ENCODE measurements around the gene NRG3.

The NRG3 gene

DNA sequence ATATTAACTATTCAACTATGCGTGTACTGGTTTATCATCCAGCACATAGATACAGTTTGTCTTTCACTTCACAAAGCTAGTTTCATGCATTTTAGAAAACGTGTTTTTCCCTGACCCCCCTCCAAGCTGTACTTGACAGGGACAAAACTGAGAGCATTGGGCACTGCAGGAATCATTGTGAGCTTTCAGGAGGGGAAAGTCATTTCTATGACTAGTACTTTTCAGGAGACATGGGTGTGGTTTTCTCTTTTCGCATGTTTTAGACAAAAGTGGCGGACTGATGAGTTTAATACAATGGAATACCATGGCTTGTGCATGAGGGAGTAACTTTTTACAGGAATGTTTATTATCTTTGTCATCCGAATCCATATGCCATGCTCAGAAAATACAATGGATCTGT lies 42.7 kb downstream of the NRG3 start:
- no peak overlapping the region for H3K4me3 ChIP-seq (ENCODE audit: low read depth in 1 of 2, low read length in 2 of 2)
- no peaks in the 10 kb centered on the region for H3K36me3 ChIP-seq (ENCODE audit: insufficient read depth, low read length)
- H3K27me3 ChIP-seq (ENCODE audit: control insufficient read depth in 1 of 2, insufficient read depth in 2 of 2, low read length in 2 of 2): no peaks in the 10 kb centered on the region
- no peak overlapping the region for H3K27ac ChIP-seq (ENCODE audit: low read depth, low read length)
- H3K4me1 ChIP-seq (ENCODE audit: insufficient read depth, low read length): no peaks in the 10 kb centered on the region
- no peak overlapping the region for H3K9ac ChIP-seq (ENCODE audit: low read length)
- no peaks in the 10 kb centered on the region for H3K9me3 ChIP-seq (ENCODE audit: low read length)

DNA sequence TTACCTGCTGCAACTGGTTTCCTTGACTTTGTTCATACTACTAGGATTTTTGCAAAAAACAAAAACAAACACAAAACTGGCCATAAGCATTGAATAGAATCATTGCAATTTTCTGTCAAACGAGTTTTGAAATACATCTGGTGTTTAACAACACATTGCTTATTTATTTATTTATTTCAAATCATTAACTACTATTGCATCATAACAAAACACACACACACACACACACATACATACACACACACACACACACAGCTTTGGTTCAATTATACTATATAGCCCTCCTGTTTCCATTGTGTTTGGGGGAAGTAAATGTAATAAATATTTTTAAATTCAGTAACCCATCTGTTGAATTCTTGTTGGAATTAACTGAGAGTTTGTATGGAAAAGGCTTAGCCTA lies 43.8 kb downstream of the NRG3 start:
- Histone ChIP-seq H3K27ac (ENCODE audit: low read depth, low read length) (no peak overlapping the region), H3K9me3 (ENCODE audit: low read length) (no peaks in the 10 kb centered on the region), H3K36me3 (ENCODE audit: insufficient read depth, low read length) (no peaks in the 10 kb centered on the region), H3K9ac (ENCODE audit: low read length) (no peak overlapping the region), H3K4me1 (ENCODE audit: insufficient read depth, low read length) (no peaks in the 10 kb centered on the region), H3K4me3 (ENCODE audit: low read depth in 1 of 2, low read length in 2 of 2) (no peak overlapping the region), H3K27me3 (ENCODE audit: control insufficient read depth in 1 of 2, insufficient read depth in 2 of 2, low read length in 2 of 2) (no peaks in the 10 kb centered on the region)

DNA sequence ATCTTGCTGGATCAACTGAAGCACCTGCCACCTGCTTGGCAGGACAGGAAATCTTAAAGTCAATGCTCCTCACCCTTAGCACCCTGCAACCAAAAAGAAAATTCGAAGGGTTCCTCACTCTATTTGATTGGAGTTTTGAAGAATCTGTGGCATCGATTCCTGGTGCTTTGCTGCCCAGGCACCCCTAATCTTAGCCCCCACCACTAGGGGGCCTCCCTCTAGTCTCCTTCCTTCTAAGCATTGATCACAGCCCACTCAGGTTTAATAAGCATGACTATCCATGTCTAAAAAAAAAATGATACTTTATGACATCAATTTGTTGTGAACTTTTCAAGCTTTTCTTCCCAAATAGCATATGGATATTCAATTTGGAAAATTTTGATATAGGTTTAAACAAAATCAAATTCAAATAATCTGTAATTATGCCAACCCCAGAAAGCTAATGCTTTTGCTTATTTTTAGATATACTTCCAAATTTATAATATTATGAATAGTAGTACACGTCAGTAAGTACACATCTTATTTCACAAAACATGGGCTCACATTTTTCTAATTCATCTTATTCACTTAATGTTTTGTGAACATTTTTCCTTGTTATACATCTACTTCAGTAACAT lies 45.3 kb downstream of the NRG3 start:
- Histone ChIP-seq H3K36me3 (ENCODE audit: insufficient read depth, low read length) (no peaks in the 10 kb centered on the region), H3K4me3 (ENCODE audit: low read depth in 1 of 2, low read length in 2 of 2) (no peak overlapping the region), H3K9me3 (ENCODE audit: low read length) (no peaks in the 10 kb centered on the region), H3K27me3 (ENCODE audit: control insufficient read depth in 1 of 2, insufficient read depth in 2 of 2, low read length in 2 of 2) (no peaks in the 10 kb centered on the region), H3K4me1 (ENCODE audit: insufficient read depth, low read length) (no peaks in the 10 kb centered on the region), H3K27ac (ENCODE audit: low read depth, low read length) (no peak overlapping the region), H3K9ac (ENCODE audit: low read length) (no peak overlapping the region)

DNA sequence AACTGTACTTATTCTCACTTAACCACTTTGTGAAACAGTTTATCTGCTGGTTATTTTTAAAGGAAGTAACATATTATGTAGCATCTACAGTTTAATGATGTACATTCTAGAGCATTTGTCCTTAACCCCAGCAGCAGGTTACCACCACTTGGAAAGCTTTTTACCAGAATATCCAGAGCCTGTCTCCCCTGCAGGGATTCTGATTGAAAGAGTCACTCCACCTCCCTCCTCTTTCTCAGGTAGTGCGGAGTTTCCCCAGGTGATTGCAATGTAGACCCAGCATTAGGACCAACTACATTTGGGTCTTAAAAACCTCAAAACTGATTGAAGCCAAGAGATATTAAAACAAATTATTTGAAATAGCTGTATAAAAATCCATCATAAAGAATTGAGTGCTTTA lies 53.1 kb downstream of the NRG3 start:
- no peak overlapping the region for H3K27ac ChIP-seq (ENCODE audit: low read depth, low read length)
- H3K27me3 ChIP-seq (ENCODE audit: control insufficient read depth in 1 of 2, insufficient read depth in 2 of 2, low read length in 2 of 2): no peaks in the 10 kb centered on the region
- H3K4me1 ChIP-seq (ENCODE audit: insufficient read depth, low read length): no peaks in the 10 kb centered on the region
- H3K36me3 ChIP-seq (ENCODE audit: insufficient read depth, low read length): no peaks in the 10 kb centered on the region
- H3K9ac ChIP-seq (ENCODE audit: low read length): no peak overlapping the region
- H3K4me3 ChIP-seq (ENCODE audit: low read depth in 1 of 2, low read length in 2 of 2): no peak overlapping the region
- no peaks in the 10 kb centered on the region for H3K9me3 ChIP-seq (ENCODE audit: low read length)

DNA sequence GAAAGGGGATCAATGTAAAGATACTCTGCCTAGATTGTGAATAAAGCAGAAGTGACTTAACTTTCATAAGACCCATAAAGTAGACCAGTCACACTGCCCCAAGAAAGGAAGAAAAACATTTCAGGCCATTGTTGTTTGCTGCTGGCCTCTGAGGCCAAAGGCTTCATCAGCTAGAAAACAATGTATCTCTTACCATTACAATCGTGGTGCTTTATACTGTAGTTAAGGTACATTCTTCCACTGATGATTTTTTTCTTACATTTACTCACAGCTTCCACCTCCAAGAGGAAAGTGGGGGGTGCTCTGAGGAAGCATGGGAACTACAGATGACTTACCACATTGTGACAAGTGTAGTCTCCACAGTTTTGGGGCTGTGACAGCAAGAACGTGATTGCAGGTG lies 68.6 kb downstream of the NRG3 start:
- Histone ChIP-seq H3K4me3 (ENCODE audit: low read depth in 1 of 2, low read length in 2 of 2) (no peak overlapping the region), H3K9ac (ENCODE audit: low read length) (no peak overlapping the region), H3K27me3 (ENCODE audit: control insufficient read depth in 1 of 2, insufficient read depth in 2 of 2, low read length in 2 of 2) (no peaks in the 10 kb centered on the region), H3K4me1 (ENCODE audit: insufficient read depth, low read length) (no peaks in the 10 kb centered on the region), H3K27ac (ENCODE audit: low read depth, low read length) (no peak overlapping the region), H3K36me3 (ENCODE audit: insufficient read depth, low read length) (no peaks in the 10 kb centered on the region), H3K9me3 (ENCODE audit: low read length) (no peaks in the 10 kb centered on the region)

DNA sequence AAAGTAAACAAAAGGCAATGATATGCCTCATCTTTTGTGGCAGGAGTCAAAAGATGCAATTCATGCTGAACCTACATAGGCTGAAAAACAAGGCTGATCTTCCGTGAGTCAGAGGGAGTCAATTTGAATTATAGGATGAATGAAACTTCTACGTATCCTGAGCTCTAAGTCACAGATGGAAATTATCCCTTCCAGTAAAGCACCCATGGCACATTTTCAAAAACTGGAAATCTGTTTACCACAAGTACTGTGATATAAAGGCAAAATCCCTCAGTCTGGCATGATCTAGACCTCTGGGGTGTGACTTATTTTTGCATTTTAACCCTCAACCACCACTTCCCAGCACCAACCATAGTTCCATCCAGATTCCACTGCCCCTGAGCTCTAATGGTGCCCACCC lies 69.6 kb downstream of the NRG3 start:
- no peak overlapping the region for H3K27ac ChIP-seq (ENCODE audit: low read depth, low read length)
- H3K4me3 ChIP-seq (ENCODE audit: low read depth in 1 of 2, low read length in 2 of 2): no peak overlapping the region
- no peak overlapping the region for H3K9ac ChIP-seq (ENCODE audit: low read length)
- no peaks in the 10 kb centered on the region for H3K36me3 ChIP-seq (ENCODE audit: insufficient read depth, low read length)
- no peaks in the 10 kb centered on the region for H3K9me3 ChIP-seq (ENCODE audit: low read length)
- no peaks in the 10 kb centered on the region for H3K4me1 ChIP-seq (ENCODE audit: insufficient read depth, low read length)
- no peaks in the 10 kb centered on the region for H3K27me3 ChIP-seq (ENCODE audit: control insufficient read depth in 1 of 2, insufficient read depth in 2 of 2, low read length in 2 of 2)

DNA sequence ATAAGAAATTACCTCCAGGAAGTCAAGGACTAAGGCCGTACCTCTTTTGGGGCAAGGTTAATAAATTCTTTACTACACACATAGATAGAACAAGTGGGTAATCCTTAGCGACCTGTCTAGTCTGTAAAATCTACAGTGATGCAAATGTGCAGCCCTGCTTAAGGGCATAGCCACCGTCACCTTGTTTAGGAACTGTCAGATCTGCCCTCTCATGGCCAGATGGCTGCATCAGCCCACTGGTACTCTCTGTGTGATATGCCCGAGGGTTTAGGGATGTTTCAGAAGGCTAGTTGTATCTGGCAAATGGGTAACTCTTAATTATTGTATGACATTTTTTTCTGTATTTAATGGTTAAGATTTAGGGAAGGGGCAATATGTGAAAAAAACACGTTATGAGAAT lies 74.3 kb downstream of the NRG3 start:
- no peaks in the 10 kb centered on the region for H3K27me3 ChIP-seq (ENCODE audit: control insufficient read depth in 1 of 2, insufficient read depth in 2 of 2, low read length in 2 of 2)
- H3K9me3 ChIP-seq (ENCODE audit: low read length): no peaks in the 10 kb centered on the region
- H3K9ac ChIP-seq (ENCODE audit: low read length): no peak overlapping the region
- no peak overlapping the region for H3K4me3 ChIP-seq (ENCODE audit: low read depth in 1 of 2, low read length in 2 of 2)
- H3K4me1 ChIP-seq (ENCODE audit: insufficient read depth, low read length): no peaks in the 10 kb centered on the region
- no peak overlapping the region for H3K27ac ChIP-seq (ENCODE audit: low read depth, low read length)
- no peaks in the 10 kb centered on the region for H3K36me3 ChIP-seq (ENCODE audit: insufficient read depth, low read length)

DNA sequence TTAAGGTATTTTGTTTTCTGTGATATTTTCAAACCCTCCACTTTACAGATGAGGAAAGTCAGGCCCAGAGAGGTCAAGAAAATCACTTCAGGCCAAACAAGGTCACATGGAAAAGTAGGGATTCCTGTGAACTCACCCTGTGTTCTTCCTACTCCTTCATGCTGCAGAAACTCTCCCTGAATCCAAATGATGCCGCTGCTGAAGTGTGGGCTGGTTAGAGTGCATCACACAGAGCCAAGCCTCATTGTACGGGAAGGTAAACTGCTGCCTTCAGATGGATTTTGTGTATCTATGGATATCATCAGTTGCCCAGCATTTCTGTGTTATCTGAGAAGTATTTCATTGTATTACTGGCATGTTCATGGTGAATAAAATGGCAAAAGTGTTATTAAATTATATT lies 75.4 kb downstream of the NRG3 start:
- Histone ChIP-seq H3K9me3 (ENCODE audit: low read length) (no peaks in the 10 kb centered on the region), H3K9ac (ENCODE audit: low read length) (no peak overlapping the region), H3K27ac (ENCODE audit: low read depth, low read length) (no peak overlapping the region), H3K4me3 (ENCODE audit: low read depth in 1 of 2, low read length in 2 of 2) (no peak overlapping the region), H3K36me3 (ENCODE audit: insufficient read depth, low read length) (no peaks in the 10 kb centered on the region), H3K27me3 (ENCODE audit: control insufficient read depth in 1 of 2, insufficient read depth in 2 of 2, low read length in 2 of 2) (no peaks in the 10 kb centered on the region), H3K4me1 (ENCODE audit: insufficient read depth, low read length) (no peaks in the 10 kb centered on the region)

DNA sequence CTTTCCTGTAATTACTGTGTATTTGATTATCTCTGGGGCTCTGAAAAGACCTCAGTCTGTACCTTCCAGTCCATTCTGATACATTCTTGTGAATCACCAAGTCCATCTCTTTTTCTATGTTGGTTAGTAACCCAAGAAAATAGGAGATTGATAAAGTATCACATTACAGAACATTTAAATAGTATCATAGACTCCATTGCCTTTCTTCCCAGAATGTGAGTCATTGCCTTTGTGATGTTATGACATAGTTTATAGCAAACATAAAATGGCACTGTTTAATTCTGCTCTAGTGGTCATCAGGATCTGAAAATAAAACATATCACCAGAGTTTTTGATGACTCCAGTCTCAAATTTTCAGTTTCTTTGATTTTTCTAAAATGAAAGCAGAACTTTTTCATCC lies 78.4 kb downstream of the NRG3 start:
- no peaks in the 10 kb centered on the region for H3K36me3 ChIP-seq (ENCODE audit: insufficient read depth, low read length)
- H3K27ac ChIP-seq (ENCODE audit: low read depth, low read length): no peak overlapping the region
- no peaks in the 10 kb centered on the region for H3K4me1 ChIP-seq (ENCODE audit: insufficient read depth, low read length)
- H3K9me3 ChIP-seq (ENCODE audit: low read length): no peaks in the 10 kb centered on the region
- H3K9ac ChIP-seq (ENCODE audit: low read length): no peak overlapping the region
- H3K4me3 ChIP-seq (ENCODE audit: low read depth in 1 of 2, low read length in 2 of 2): no peak overlapping the region
- no peaks in the 10 kb centered on the region for H3K27me3 ChIP-seq (ENCODE audit: control insufficient read depth in 1 of 2, insufficient read depth in 2 of 2, low read length in 2 of 2)

DNA sequence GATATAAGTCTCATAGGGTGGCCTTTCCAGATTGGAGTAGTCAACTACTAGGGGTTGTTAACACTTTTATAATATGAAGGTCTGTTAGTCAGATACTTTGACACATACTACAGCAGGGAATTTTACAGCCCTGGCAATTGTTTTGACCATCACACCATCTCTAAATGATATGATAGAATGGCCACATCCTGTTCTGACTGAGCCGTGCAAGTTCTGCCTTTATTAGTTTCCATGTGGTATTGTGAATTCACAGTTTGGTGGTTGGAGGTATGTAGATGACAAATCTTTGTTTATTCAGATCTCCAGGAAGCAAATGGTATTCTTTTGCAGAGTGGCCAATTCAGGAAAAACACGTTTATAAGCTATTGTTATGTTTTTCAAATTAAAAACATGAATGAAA lies 83.0 kb downstream of the NRG3 start:
- Histone ChIP-seq H3K9me3 (ENCODE audit: low read length) (no peaks in the 10 kb centered on the region), H3K36me3 (ENCODE audit: insufficient read depth, low read length) (no peaks in the 10 kb centered on the region), H3K9ac (ENCODE audit: low read length) (no peak overlapping the region), H3K27ac (ENCODE audit: low read depth, low read length) (no peak overlapping the region), H3K4me1 (ENCODE audit: insufficient read depth, low read length) (no peaks in the 10 kb centered on the region), H3K27me3 (ENCODE audit: control insufficient read depth in 1 of 2, insufficient read depth in 2 of 2, low read length in 2 of 2) (no peaks in the 10 kb centered on the region), H3K4me3 (ENCODE audit: low read depth in 1 of 2, low read length in 2 of 2) (no peak overlapping the region)

DNA sequence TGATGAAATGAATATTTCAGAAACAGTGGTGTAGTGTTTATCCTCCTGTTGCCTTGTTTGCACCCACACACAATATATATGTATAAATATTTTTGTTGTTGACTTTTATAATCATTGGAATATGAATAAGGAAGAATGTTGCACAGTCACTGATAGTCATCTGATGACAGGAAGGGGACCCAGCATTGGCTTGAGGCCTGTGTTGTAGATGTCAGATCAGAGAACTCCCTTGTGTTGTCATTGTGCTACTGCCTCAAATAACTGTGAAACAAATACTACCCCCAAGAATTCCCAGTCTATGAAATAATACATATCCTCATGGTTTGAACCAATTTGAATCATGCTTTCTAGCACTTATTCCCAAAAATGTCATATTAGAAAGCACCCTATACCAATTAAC lies 84.0 kb downstream of the NRG3 start:
- no peak overlapping the region for H3K4me3 ChIP-seq (ENCODE audit: low read depth in 1 of 2, low read length in 2 of 2)
- H3K36me3 ChIP-seq (ENCODE audit: insufficient read depth, low read length): no peaks in the 10 kb centered on the region
- H3K27ac ChIP-seq (ENCODE audit: low read depth, low read length): no peak overlapping the region
- H3K4me1 ChIP-seq (ENCODE audit: insufficient read depth, low read length): no peaks in the 10 kb centered on the region
- H3K27me3 ChIP-seq (ENCODE audit: control insufficient read depth in 1 of 2, insufficient read depth in 2 of 2, low read length in 2 of 2): no peaks in the 10 kb centered on the region
- H3K9me3 ChIP-seq (ENCODE audit: low read length): no peaks in the 10 kb centered on the region
- H3K9ac ChIP-seq (ENCODE audit: low read length): no peak overlapping the region

DNA sequence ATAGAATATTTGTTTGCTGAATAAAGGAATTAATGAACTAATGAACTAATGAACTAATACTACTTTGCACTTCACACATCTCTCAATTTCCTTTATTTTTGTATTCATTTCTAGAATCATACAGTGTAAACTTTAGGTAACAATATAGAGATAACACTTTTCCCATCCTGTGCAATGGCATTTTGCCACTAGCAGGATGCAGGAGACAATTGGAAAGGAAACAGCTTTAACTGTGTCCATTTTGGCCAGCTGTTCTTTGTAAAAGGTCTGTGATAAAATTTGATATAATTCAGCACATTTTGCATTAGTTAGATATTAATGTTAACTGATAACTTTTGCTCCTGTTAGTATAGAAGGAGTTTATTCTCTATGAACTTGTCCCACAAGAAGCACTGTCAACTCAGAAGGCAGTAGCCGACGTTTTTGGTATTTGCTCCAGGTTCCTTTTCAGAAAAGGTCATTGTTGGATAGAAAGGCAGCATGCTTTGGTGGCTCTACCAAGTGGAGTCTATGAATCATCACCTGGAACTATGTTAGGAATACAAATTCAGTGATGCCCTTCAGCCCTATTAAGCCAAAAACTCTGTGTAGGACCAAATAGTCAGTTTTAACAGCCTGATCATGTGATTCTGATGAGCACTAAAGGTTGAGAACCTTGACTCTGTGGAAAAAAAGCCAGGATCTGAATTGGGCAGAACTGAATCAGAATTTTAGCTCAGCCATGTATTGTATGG lies 86.6 kb downstream of the NRG3 start:
- Histone ChIP-seq H3K9me3 (ENCODE audit: low read length) (no peaks in the 10 kb centered on the region), H3K4me3 (ENCODE audit: low read depth in 1 of 2, low read length in 2 of 2) (no peak overlapping the region), H3K36me3 (ENCODE audit: insufficient read depth, low read length) (no peaks in the 10 kb centered on the region), H3K27me3 (ENCODE audit: control insufficient read depth in 1 of 2, insufficient read depth in 2 of 2, low read length in 2 of 2) (no peaks in the 10 kb centered on the region), H3K9ac (ENCODE audit: low read length) (no peak overlapping the region), H3K27ac (ENCODE audit: low read depth, low read length) (no peak overlapping the region), H3K4me1 (ENCODE audit: insufficient read depth, low read length) (no peaks in the 10 kb centered on the region)
